PC-9 (cell line): ENCODE measurements around the gene NARF.

Experiments
- CTCF ChIP-seq: fragments of 200-600 bp; sonication (generic); conservative IDR thresholded peaks from 2 replicates; pipeline ENCODE4 v1.6.1; 2017; ENCODE audit warnings: mixed run types, antibody characterized with exemption, mild to moderate bottlenecking, moderate library complexity
- EZH2 ChIP-seq: fragments of 200-600 bp; sonication (generic); IDR thresholded peaks from 2 replicates; pipeline ENCODE4 v1.8.0; 2017; ENCODE audit warnings: antibody characterized with exemption, low read depth

- no peak for TF ChIP-seq CTCF
- TF ChIP-seq EZH2, result no peak
Observed at GRCh38 chr17:82497483-82498405, 39.2 kb downstream of the NARF start.
